WTC11 (cell line): Measurements from ENCODE around the gene RTL1. TPM values are rescaled to one million over a fixed set of nuclear protein-coding genes. Genes with fewer than 3 reads are reported as not detected.

ENCODE experiments used
- ATAC-seq: fragments of 200-7000 bp; cut with Tn5 transposase; 2 replicates; pipeline ENCODE4 v1.10.0; 2021; ENCODE audit warnings: mild to moderate bottlenecking, moderate library complexity
- CTCF ChIA-PET: fragments of 300-600 bp; sonication (Branson Sonifier 250); formaldehyde crosslinking; loops from one replicate; lab custom pipeline; 2021; ENCODE audit warnings: antibody characterized with exemption; lab: Charles Lee
- POLR2A ChIA-PET: fragments of 350-600 bp; sonication (Branson Sonifier 250); formaldehyde crosslinking; loops from one replicate; lab custom pipeline; 2021; ENCODE audit warnings: antibody characterized with exemption; lab: Charles Lee
- DNase-seq: peaks from one replicate; pipeline ENCODE4 v3.0.0; 2021; ENCODE audit warnings: low spot score
- H3K27ac Mint-ChIP-seq: 2 replicates; pipeline ENCODE4 v1.8.0; 2021; ENCODE audit warnings: mixed read lengths
- H3K27me3 Mint-ChIP-seq: 2 replicates; pipeline ENCODE4 v1.8.0; 2021; ENCODE audit warnings: low read depth, mild to moderate bottlenecking, moderate library complexity, mixed read lengths
- H3K36me3 Mint-ChIP-seq: 2 replicates; pipeline ENCODE4 v1.8.0; 2021; ENCODE audit warnings: mixed read lengths
- H3K4me1 Mint-ChIP-seq: 2 replicates; pipeline ENCODE4 v1.8.0; 2022; ENCODE audit warnings: mixed read lengths
- H3K4me3 Mint-ChIP-seq: 2 replicates; pipeline ENCODE4 v1.8.0; 2021; ENCODE audit warnings: mild to moderate bottlenecking, moderate library complexity, mixed read lengths
- H3K9me3 Mint-ChIP-seq: 2 replicates; pipeline ENCODE4 v1.8.0; 2021; ENCODE audit warnings: mixed read lengths
- AR ChIP-seq: fragments of 250-450 bp; sonication (Bioruptor Pico); IDR thresholded peaks from 2 replicates; pipeline ENCODE4 v1.9.0; 2021; ENCODE audit warnings: mild to moderate bottlenecking
- CDX4 ChIP-seq: fragments of 250-450 bp; sonication (Bioruptor Pico); IDR thresholded peaks from 2 replicates; pipeline ENCODE4 v1.9.0; 2021; ENCODE audit warnings: moderate library complexity, mild to moderate bottlenecking, inconsistent platforms, borderline replicate concordance
- CREB1 ChIP-seq: sonication (generic); formaldehyde crosslinking; IDR thresholded peaks from 2 replicates; pipeline ENCODE4 v1.8.0; 2023; ENCODE audit warnings: mild to moderate bottlenecking, missing genetic modification reagents
- E2F5 ChIP-seq: sonication (generic); formaldehyde crosslinking; IDR thresholded peaks from 2 replicates; pipeline ENCODE4 v1.8.1; 2022; ENCODE audit warnings: mild to moderate bottlenecking, moderate library complexity, missing genetic modification reagents
- FOXK1 ChIP-seq: sonication (generic); formaldehyde crosslinking; IDR thresholded peaks from 2 replicates; pipeline ENCODE4 v1.8.0; 2022; ENCODE audit warnings: mild to moderate bottlenecking, moderate library complexity, missing genetic modification reagents
- MAX ChIP-seq: sonication (generic); formaldehyde crosslinking; IDR thresholded peaks from 2 replicates; pipeline ENCODE4 v1.8.0; 2022; ENCODE audit warnings: mild to moderate bottlenecking, missing genetic modification reagents
- NR3C1 ChIP-seq: sonication (generic); formaldehyde crosslinking; conservative IDR thresholded peaks from 2 replicates; pipeline ENCODE4 v1.8.1; 2023; ENCODE audit warnings: low read depth, mild to moderate bottlenecking, missing genetic modification reagents
- PRDM15 ChIP-seq: sonication (generic); formaldehyde crosslinking; IDR thresholded peaks from 2 replicates; pipeline ENCODE4 v1.8.0; 2022; ENCODE audit warnings: missing genetic modification reagents
- RELA ChIP-seq: sonication (generic); formaldehyde crosslinking; IDR thresholded peaks from 2 replicates; pipeline ENCODE4 v1.8.1; 2022; ENCODE audit warnings: missing genetic modification reagents, mild to moderate bottlenecking, borderline replicate concordance
- RORB ChIP-seq: fragments of 250-450 bp; sonication (Bioruptor Pico); IDR thresholded peaks from 2 replicates; pipeline ENCODE4 v1.9.0; 2021; ENCODE audit warnings: mild to moderate bottlenecking
- TCF7 ChIP-seq: sonication (generic); formaldehyde crosslinking; IDR thresholded peaks from 2 replicates; pipeline ENCODE4 v1.8.0; 2022; ENCODE audit warnings: mild to moderate bottlenecking, low read depth, missing genetic modification reagents, moderate library complexity
- ZNF121 ChIP-seq: sonication (generic); formaldehyde crosslinking; IDR thresholded peaks from 2 replicates; pipeline ENCODE4 v1.8.0; 2023; ENCODE audit warnings: missing genetic modification reagents
- ZNF138 ChIP-seq: sonication (generic); formaldehyde crosslinking; conservative IDR thresholded peaks from 2 replicates; pipeline ENCODE4 v1.8.1; 2022; ENCODE audit warnings: mild to moderate bottlenecking, moderate library complexity, missing genetic modification reagents
- ZNF317 ChIP-seq: sonication (generic); formaldehyde crosslinking; IDR thresholded peaks from 2 replicates; pipeline ENCODE4 v1.8.1; 2023; ENCODE audit warnings: low read depth, mild to moderate bottlenecking, moderate library complexity, missing genetic modification reagents, borderline replicate concordance
- ZNF423 ChIP-seq: fragments of 250-450 bp; sonication (Bioruptor Pico); IDR thresholded peaks from 2 replicates; pipeline ENCODE4 v2.1.2; 2022; ENCODE audit warnings: mild to moderate bottlenecking, moderate library complexity
- ZNF512 ChIP-seq: sonication (generic); formaldehyde crosslinking; IDR thresholded peaks from 2 replicates; pipeline ENCODE4 v1.8.1; 2022; ENCODE audit warnings: missing genetic modification reagents, borderline replicate concordance
- ZNF532 ChIP-seq: fragments of 250-450 bp; sonication (Bioruptor Pico); IDR thresholded peaks from 2 replicates; pipeline ENCODE4 v1.9.0; 2021; ENCODE audit warnings: mild to moderate bottlenecking, borderline replicate concordance
- ZNF671 ChIP-seq: fragments of 250-450 bp; sonication (Bioruptor Pico); IDR thresholded peaks from 2 replicates; pipeline ENCODE4 v1.8.0; 2021; ENCODE audit warnings: mild to moderate bottlenecking
- total RNA-seq: library from RNA; stranded (reverse); gene quantifications from 3 replicates; pipeline ENCODE4 v1.2.3, GENCODE V29; 2021

RTL1 gene
- total RNA-seq, 1 experiment from 2014 or later = 0.07 TPM

- ChIA-PET POLR2A (no interaction called here), CTCF (no interaction called here)
- no peak for ATAC-seq
- Mint-ChIP-seq H3K4me1 (no peaks in the 10 kb centered on the region), H3K36me3 (peaks cover 40% of the 10 kb centered on the region), H3K9me3 (peaks cover 23% of the 10 kb centered on the region), H3K27ac (no peak overlapping the region), H3K27me3 (no peaks in the 10 kb centered on the region), H3K4me3 (no peak overlapping the region)
- no peak for DNase-seq
- TF ChIP-seq ZNF121 (no peak), ZNF138 (CRISPR knock-in tag) (no peak), CDX4 (CRISPR knock-in tag) (no peak), ZNF317 (CRISPR knock-in tag) (no peak), MAX (CRISPR knock-in tag) (no peak), ZNF423 (CRISPR knock-in tag) (no peak), FOXK1 (CRISPR knock-in tag) (no peak), TCF7 (CRISPR knock-in tag) (no peak), AR (CRISPR knock-in tag) (no peak), CREB1 (CRISPR knock-in tag) (no peak), ZNF512 (CRISPR knock-in tag) (no peak), NR3C1 (CRISPR knock-in tag) (no peak), RELA (no peak), PRDM15 (CRISPR knock-in tag) (no peak), ZNF532 (no peak), ZNF671 (CRISPR knock-in tag) (no peak), E2F5 (CRISPR knock-in tag) (no peak), RORB (CRISPR knock-in tag) (no peak)
Observed at GRCh38 chr14:100881211-100882025, 22.1 kb downstream of the RTL1 start.
